GM12878 (cell line): ENCODE results near the gene GALNT9. TPM values are rescaled to one million over a fixed set of nuclear protein-coding genes. Genes with fewer than 3 reads are reported as not detected.

ENCODE experiments used
- ATAC-seq: fragments of 200-7000 bp; cut with Tn5 transposase; 3 replicates; pipeline ENCODE4 v1.9.1; 2020; ENCODE audit warnings: mild to moderate bottlenecking, moderate library complexity
- BruUV-seq: library from RNA; stranded (reverse); fragments of 400-500 nt; replicated peaks from 2 replicates; lab custom pipeline; 2021; lab: Mats Ljungman, UMichigan
- CTCF ChIA-PET: fragments of 300-600 bp; sonication (Branson Sonifier 250); formaldehyde crosslinking; extraction: SDS; loops from one replicate; lab custom pipeline; 2021; ENCODE audit warnings: inconsistent platforms; lab: Yijun Ruan, JAX
- POLR2A ChIA-PET: fragments of 350-600 bp; formaldehyde crosslinking; extraction: SDS; loops from one replicate; lab custom pipeline; 2021; ENCODE audit warnings: inconsistent platforms; lab: Charles Lee
- RAD21 ChIA-PET: fragments of 300-600 bp; sonication (Branson Sonifier 250); formaldehyde crosslinking; loops from one replicate; lab custom pipeline; 2023; ENCODE audit warnings: antibody characterized with exemption; ENCODE audit not compliant: unreplicated experiment; lab: Charles Lee
- SMC1A ChIA-PET: fragments of 300-600 bp; sonication (Branson Sonifier 250); formaldehyde crosslinking; loops from one replicate; lab custom pipeline; 2023; ENCODE audit not compliant: unreplicated experiment, uncharacterized antibody; lab: Charles Lee
- DNase-seq: peaks from one replicate; pipeline ENCODE4 v3.0.0-alpha.2; 2011; ENCODE audit warnings: low read depth, low spot score
- FAIRE-seq: peaks from 3 replicates; lab custom pipeline; 2011; peaks lifted over from hg19 to GRCh38; lab: Jason Lieb, UNC
- H2AFZ ChIP-seq: 2 replicates; pipeline ENCODE4 v1.6.0; 2011; ENCODE audit warnings: low read depth, low read length, control low read depth; ENCODE audit not compliant: control insufficient read depth
- H3K27ac ChIP-seq: 2 replicates; pipeline ENCODE4 v1.5.1; 2011; ENCODE audit warnings: control low read depth; ENCODE audit not compliant: control insufficient read depth, insufficient read depth
- H3K27me3 ChIP-seq, 2 experiments: replicated peaks in 1 of 2; 2 replicates each; pipeline versions ENCODE4 v1.6.0 to v1.6.1; 2011; ENCODE audit warnings: low read length in 1 of 2; ENCODE audit not compliant: control insufficient read depth in 2 of 2, insufficient read depth in 2 of 2
- H3K36me3 ChIP-seq, 2 experiments: 2 replicates each; pipeline ENCODE4 v1.5.1; 2011; ENCODE audit warnings: low read length in 1 of 2; ENCODE audit not compliant: control insufficient read depth in 2 of 2, insufficient read depth in 2 of 2
- H3K4me1 ChIP-seq: 2 replicates; pipeline ENCODE4 v1.6.1; 2011; ENCODE audit warnings: mild to moderate bottlenecking, low read length, moderate library complexity, mixed read lengths; ENCODE audit not compliant: control insufficient read depth, insufficient read depth
- H3K4me2 ChIP-seq: 2 replicates; pipeline ENCODE4 v1.6.0; 2011; ENCODE audit warnings: control low read depth; ENCODE audit not compliant: control insufficient read depth, insufficient read depth
- H3K4me3 ChIP-seq: fragments of 200-600 bp; sonication (generic); 2 replicates; pipeline ENCODE4 v1.5.1; 2016
- H3K79me2 ChIP-seq: 2 replicates; pipeline ENCODE4 v1.6.0; 2011; ENCODE audit warnings: low read length; ENCODE audit not compliant: control insufficient read depth, insufficient read depth
- H3K9ac ChIP-seq: 2 replicates; pipeline ENCODE4 v1.8.0; 2011; ENCODE audit warnings: low read length, control low read depth, mixed read lengths; ENCODE audit not compliant: control insufficient read depth, insufficient read depth
- H3K9me3 ChIP-seq: replicated peaks from 3 replicates; pipeline ENCODE4 v1.5.1; 2011; ENCODE audit warnings: mild to moderate bottlenecking, low read length; ENCODE audit not compliant: control insufficient read depth, insufficient read depth
- H4K20me1 ChIP-seq: 2 replicates; pipeline ENCODE4 v1.6.0; 2011; ENCODE audit not compliant: control insufficient read depth, insufficient read depth
- ATF3 ChIP-seq: IDR thresholded peaks from 2 replicates; pipeline ENCODE4 v1.6.1; 2011; ENCODE audit warnings: low read depth, mild to moderate bottlenecking, low read length, moderate library complexity, borderline replicate concordance; ENCODE audit errors: extremely low read depth
- BRCA1 ChIP-seq: IDR thresholded peaks from 2 replicates; pipeline ENCODE4 v1.6.1; 2011; ENCODE audit warnings: low read depth, low read length, improper control_type of control experiment
- CHD2 ChIP-seq: IDR thresholded peaks from 2 replicates; pipeline ENCODE4 v1.6.1; 2011; ENCODE audit warnings: low read depth, low read length, improper control_type of control experiment, borderline replicate concordance
- CTCF ChIP-seq, 3 experiments: IDR thresholded peaks in 2 of 3; conservative IDR thresholded peaks in 1 of 3; 2 replicates each; pipeline ENCODE4 v1.5.1; 2011; ENCODE audit warnings: low read depth in 3 of 3, low read length in 3 of 3, mild to moderate bottlenecking in 3 of 3, control low read depth in 2 of 3, moderate library complexity in 2 of 3, inconsistent platforms in 1 of 3, mixed read lengths in 1 of 3; ENCODE audit not compliant: control insufficient read depth in 2 of 3, insufficient read depth in 1 of 3; ENCODE audit errors: extremely low read depth in 1 of 3
- DPF2 ChIP-seq: fragments of 450-650 bp; IDR thresholded peaks from 2 replicates; pipeline ENCODE4 v1.6.1; 2017; ENCODE audit warnings: mild to moderate bottlenecking
- HDAC6 ChIP-seq: fragments of 200-600 bp; sonication (generic); IDR thresholded peaks from one replicate; pipeline ENCODE4 v1.8.0; 2017; ENCODE audit warnings: antibody characterized with exemption; ENCODE audit not compliant: unreplicated experiment
- JUND ChIP-seq: IDR thresholded peaks from 2 replicates; pipeline ENCODE4 v1.6.1; 2012; ENCODE audit warnings: low read depth, mild to moderate bottlenecking, low read length, improper control_type of control experiment, moderate library complexity
- MTA3 ChIP-seq: IDR thresholded peaks from 2 replicates; pipeline ENCODE4 v1.6.1; 2012; ENCODE audit warnings: low read length, inconsistent platforms, borderline replicate concordance
- NFXL1 ChIP-seq: fragments of 450-650 bp; IDR thresholded peaks from 2 replicates; pipeline ENCODE4 v1.6.1; 2017; ENCODE audit warnings: antibody characterized with exemption, mild to moderate bottlenecking, borderline replicate concordance
- NFYB ChIP-seq: IDR thresholded peaks from 2 replicates; pipeline ENCODE4 v1.6.1; 2011; ENCODE audit warnings: low read depth, mild to moderate bottlenecking, low read length, improper control_type of control experiment, moderate library complexity; ENCODE audit not compliant: insufficient read depth
- PBX3 ChIP-seq: IDR thresholded peaks from 2 replicates; pipeline ENCODE4 v1.6.1; 2011; ENCODE audit warnings: mild to moderate bottlenecking, low read depth, low read length, moderate library complexity; ENCODE audit not compliant: insufficient replicate concordance
- RUNX3 ChIP-seq: IDR thresholded peaks from 2 replicates; pipeline ENCODE4 v1.6.1; 2012; ENCODE audit warnings: low read length, inconsistent platforms
- SREBF2 ChIP-seq: IDR thresholded peaks from 2 replicates; pipeline ENCODE4 v1.6.1; 2012; ENCODE audit warnings: mild to moderate bottlenecking, low read length
- STAT3 ChIP-seq: IDR thresholded peaks from 2 replicates; pipeline ENCODE4 v1.6.1; 2011; ENCODE audit warnings: low read depth, low read length, improper control_type of control experiment
- YBX1 ChIP-seq: fragments of 450-650 bp; IDR thresholded peaks from 2 replicates; pipeline ENCODE4 v1.6.1; 2016; ENCODE audit warnings: antibody characterized with exemption
- ZBED1 ChIP-seq: IDR thresholded peaks from 2 replicates; pipeline ENCODE4 v1.6.1; 2016; ENCODE audit warnings: borderline replicate concordance
- WGBS: methylation state at CpG from one replicate; pipeline ENCODE4 v1.1.6; 2016; ENCODE audit warnings: low lambda C conversion rate; ENCODE audit not compliant: insufficient replicate concordance, insufficient coverage; ENCODE audit errors: missing lambda C conversion rate; 5-methylcytosine and 5-hydroxymethylcytosine counted together
- in situ Hi-C: fragments of 300-500 bp; cut with MboI; formaldehyde crosslinking; loops from 9 replicates; pipeline ENCODE4 v1.14.3; 2018; ENCODE audit warnings: mixed read lengths
- intact Hi-C: fragments of 100-400 bp; cut with micrococcal nuclease; formaldehyde crosslinking; loops from one replicate; pipeline ENCODE4 v1.14.2; 2022; ENCODE audit not compliant: unreplicated experiment
- polyA plus RNA-seq, 11 experiments: library from polyadenylated mRNA; depleted of rRNA in 4 of 11; unstranded in 6 of 11; stranded (reverse) in 5 of 11; fragments of >200 nt; fragmentation: Nextera tagmentation in 4 of 11; fragmentation: Illumina TruSeq in 1 of 11; extraction: Ambion mirVana in 4 of 11; extraction: Trizol in 1 of 11; gene quantifications; 1 replicate in 1 of 11; 2 replicates in 10 of 11; pipeline versions ENCODE4 v1.2.1 to v1.2.3, GENCODE V29; 2011 to 2016; ENCODE audit warnings: inconsistent platforms in 2 of 11, missing spikeins in 2 of 11, low read depth in 1 of 11
- total RNA-seq, 4 experiments: library from RNA; depleted of rRNA in 3 of 4; stranded (reverse); fragments of >200 nt in 3 of 4; fragmentation: Illumina TruSeq in 1 of 4; extraction: Trizol in 1 of 4; gene quantifications; 2 replicates each; pipeline versions ENCODE4 v1.2.1 to v1.2.3, GENCODE V29; 2013 to 2021

GALNT9 gene
- total and polyA plus RNA-seq, 10 of the 15 experiments (the other 5 are each of a cell fraction or from before 2014, with no cell fraction given) = 0.04 TPM; not detected in 9

- no peak for TF ChIP-seq CTCF (IDR thresholded peaks at IDR 0.05 in 2 of 3, conservative IDR thresholded peaks at IDR 0.05 in 1 of 3; ENCODE audit: control insufficient read depth in 2 of 3, extremely low read depth in 1 of 3, insufficient read depth in 1 of 3, low read depth in 3 of 3, low read length in 3 of 3)
- no peak for TF ChIP-seq STAT3
- no peak for TF ChIP-seq HDAC6
- no peak for TF ChIP-seq ZBED1
- no peak for TF ChIP-seq RUNX3
- no peak for TF ChIP-seq JUND
- no peak for TF ChIP-seq BRCA1
- no peak for TF ChIP-seq YBX1
- no peak for TF ChIP-seq ATF3
- no peak for TF ChIP-seq SREBF2
- TF ChIP-seq DPF2 = no peak
- no peak for TF ChIP-seq MTA3
- TF ChIP-seq NFYB = no peak
- no peak for TF ChIP-seq NFXL1
- no peak for TF ChIP-seq PBX3
- no peak for TF ChIP-seq CHD2
- BruUV-seq = no TSS peak
- H2AFZ ChIP-seq = no peak overlapping the region
- peaks cover 0 to 2% of the 10 kb centered on the region in 2 experiments; a peak in 2 of 4 replicates for H3K27me3 ChIP-seq
- no peaks in the 10 kb centered on the region for H3K36me3 ChIP-seq
- intact Hi-C loops = no loop called here
- ChIA-PET RAD21 (no interaction called here), CTCF (no interaction called here), POLR2A (no interaction called here), SMC1A (no interaction called here)
- in situ Hi-C loops = no loop called here
- H4K20me1 ChIP-seq = no peaks in the 10 kb centered on the region
- H3K9ac ChIP-seq = no peak overlapping the region
- no peak for FAIRE-seq
- no peak overlapping the region for H3K27ac ChIP-seq
- H3K79me2 ChIP-seq = no peaks in the 10 kb centered on the region
- H3K9me3 ChIP-seq = no peaks in the 10 kb centered on the region
- 35% methylated on average over 10 of the region's 10 CpGs for WGBS
- DNase-seq = no peak
- no peak overlapping the region for H3K4me3 ChIP-seq
- H3K4me2 ChIP-seq = no peak overlapping the region
- H3K4me1 ChIP-seq = peaks cover 2% of the 10 kb centered on the region; the same call in 1 of the 2 replicates
- ATAC-seq = no peak
Observed at GRCh38 chr12:132182711-132183365, 146.6 kb downstream of the GALNT9 start.
